ENCODE measurements around the gene RETSAT. TPM values are rescaled to one million over a fixed set of nuclear protein-coding genes. Genes with fewer than 3 reads are reported as not detected.
A peak's percentile ranks its signal among the peaks of the same experiment; 100 is the strongest.

Gene RETSAT
- total and polyA plus RNA-seq, 2 of the 13 experiments (the other 11 are each of a cell fraction or from before 2014, with no cell fraction given), result 46.7 to 61.0 TPM

- Histone ChIP-seq H4K20me1 (ENCODE audit: insufficient read depth, low read length) (peaks cover 23% of the 10 kb centered on the region), H3K79me2 (ENCODE audit: insufficient read depth, low read length) (peaks cover 53% of the 10 kb centered on the region), H3K27ac (ENCODE audit: extremely low read length, insufficient read depth, low read length) (peak within 1 kb of the TSS; percentile 95), H3K9me3 (ENCODE audit: low read length) (no peaks in the 10 kb centered on the region), H3K4me2 (ENCODE audit: low read depth, low read length) (peak within 1 kb of the TSS; percentile 98), H3K27me3 (ENCODE audit: control insufficient read depth in 1 of 2, insufficient read depth in 2 of 2, low read length in 2 of 2) (no peaks in the 10 kb centered on the region; a peak in 1 of 5 replicates), H3K4me3 (replicated peaks in 1 of 3; ENCODE audit: insufficient read depth in 1 of 3, low read depth in 2 of 3, low read length in 3 of 3) (peak within 1 kb of the TSS; percentile 80 to 90 (median 89)), H2AFZ (ENCODE audit: low read length) (peak within 1 kb of the TSS; percentile 75), H3K36me3 (replicated peaks in 1 of 2; ENCODE audit: control insufficient read depth in 1 of 2, insufficient read depth in 2 of 2, low read length in 2 of 2) (peaks cover 3 to 14% of the 10 kb centered on the region in 2 experiments), H3K9ac (ENCODE audit: insufficient read depth, low read depth, low read length) (peak within 1 kb of the TSS; percentile 96), H3K4me1 (ENCODE audit: insufficient read depth, low read length) (peaks cover 42% of the 10 kb centered on the region)
- intact Hi-C loops (cut with micrococcal nuclease; ENCODE audit: unreplicated experiment), result loop anchor here (5.0 kb wide), 2 partner anchors 144 to 224 kb away; no protein-coding TSS in a partner anchor
- under 1% methylated on average over 45 of the region's 57 CpGs for WGBS (ENCODE audit: low lambda C conversion rate)
- in situ Hi-C loops (cut with HindIII; ENCODE audit: extremely low pct_ligation_motif_present, low pct_unique_long_range_greater_than_20kb), result no loop called here
- TSS peak; percentile 90 for BruUV-seq (replicated peaks)
- CTCF ChIA-PET (ENCODE audit: low intra/inter-chr PET ratio, low total read pairs), result no interaction called here
- peak; percentile 44 for FAIRE-seq
- DNase-seq (ENCODE audit: low spot score), result peak; percentile 89
- peak; percentile 84 for ATAC-seq
- POLR2A ChIA-PET, result interaction anchor here (0.7 to 6.2 kb wide), 28 partner anchors 9 to 284 kb away, joined by 3 to 142 read pairs (median 6); partner anchors contain the start of genes C2orf68, ELMOD3, GGCX and MAT2A
- TF ChIP-seq TOE1 (CRISPR knock-in tag; IDR thresholded peaks at IDR 0.05) (no peak; the same call in 1 of the 2 replicates), SNAPC5 (CRISPR knock-in tag; IDR thresholded peaks at IDR 0.05; ENCODE audit: borderline replicate concordance) (0 out of 2 replicates have a peak, but pooled peaks have one; percentile 67), ZNF331 (CRISPR knock-in tag; IDR thresholded peaks at IDR 0.05) (peak; percentile 94), JUND (CRISPR knock-in tag; IDR thresholded peaks at IDR 0.05) (peak; percentile 32; the same call in 1 of the 2 replicates), KDM5B (CRISPR knock-in tag; IDR thresholded peaks at IDR 0.05; ENCODE audit: borderline replicate concordance) (peak; percentile 98), ZNF3 (CRISPR knock-in tag; IDR thresholded peaks at IDR 0.05) (0 out of 2 replicates have a peak, but pooled peaks have one; percentile 52), TFE3 (CRISPR knock-in tag; IDR thresholded peaks at IDR 0.05) (peak; percentile 87), ELF1 (CRISPR knock-in tag; IDR thresholded peaks at IDR 0.05) (peak; percentile 96), ZNF143 (CRISPR knock-in tag; IDR thresholded peaks at IDR 0.05) (no peak), NFE2 (CRISPR knock-in tag; IDR thresholded peaks at IDR 0.05) (no peak), KLF13 (CRISPR knock-in tag; IDR thresholded peaks at IDR 0.05) (peak; percentile 89; the same call in 1 of the 2 replicates), TEAD3 (CRISPR knock-in tag; optimal IDR thresholded peaks at IDR 0.05; ENCODE audit: borderline replicate concordance) (no peak), SOX13 (IDR thresholded peaks at IDR 0.05) (no peak; the same call in none of the 2 replicates), SOX13 (CRISPR knock-in tag; conservative IDR thresholded peaks at IDR 0.05 in 1 of 2, IDR thresholded peaks at IDR 0.05 in 1 of 2) (peak in 1 of 2 experiments; percentile 60; a peak in 2 of 4 replicates), HDAC1 (CRISPR knock-in tag; IDR thresholded peaks at IDR 0.05) (peak; percentile 84), ZNF17 (CRISPR knock-in tag; IDR thresholded peaks at IDR 0.05) (peak; percentile 69; the same call in 1 of the 2 replicates), RCOR2 (CRISPR knock-in tag; IDR thresholded peaks at IDR 0.05) (0 out of 2 replicates have a peak, but pooled peaks have one; percentile 44), NFATC3 (CRISPR knock-in tag; IDR thresholded peaks at IDR 0.05) (no peak)
- TF ChIP-seq, protein P1, sequence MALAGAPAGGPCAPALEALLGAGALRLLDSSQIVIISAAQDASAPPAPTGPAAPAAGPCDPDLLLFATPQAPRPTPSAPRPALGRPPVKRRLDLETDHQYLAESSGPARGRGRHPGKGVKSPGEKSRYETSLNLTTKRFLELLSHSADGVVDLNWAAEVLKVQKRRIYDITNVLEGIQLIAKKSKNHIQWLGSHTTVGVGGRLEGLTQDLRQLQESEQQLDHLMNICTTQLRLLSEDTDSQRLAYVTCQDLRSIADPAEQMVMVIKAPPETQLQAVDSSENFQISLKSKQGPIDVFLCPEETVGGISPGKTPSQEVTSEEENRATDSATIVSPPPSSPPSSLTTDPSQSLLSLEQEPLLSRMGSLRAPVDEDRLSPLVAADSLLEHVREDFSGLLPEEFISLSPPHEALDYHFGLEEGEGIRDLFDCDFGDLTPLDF (CRISPR knock-in tag; IDR thresholded peaks at IDR 0.05), result peak; percentile 98
- TF ChIP-seq, protein P2, sequence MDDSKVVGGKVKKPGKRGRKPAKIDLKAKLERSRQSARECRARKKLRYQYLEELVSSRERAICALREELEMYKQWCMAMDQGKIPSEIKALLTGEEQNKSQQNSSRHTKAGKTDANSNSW (CRISPR knock-in tag; IDR thresholded peaks at IDR 0.05; ENCODE audit: borderline replicate concordance), result peak; percentile 97
- TF ChIP-seq, protein P3, sequence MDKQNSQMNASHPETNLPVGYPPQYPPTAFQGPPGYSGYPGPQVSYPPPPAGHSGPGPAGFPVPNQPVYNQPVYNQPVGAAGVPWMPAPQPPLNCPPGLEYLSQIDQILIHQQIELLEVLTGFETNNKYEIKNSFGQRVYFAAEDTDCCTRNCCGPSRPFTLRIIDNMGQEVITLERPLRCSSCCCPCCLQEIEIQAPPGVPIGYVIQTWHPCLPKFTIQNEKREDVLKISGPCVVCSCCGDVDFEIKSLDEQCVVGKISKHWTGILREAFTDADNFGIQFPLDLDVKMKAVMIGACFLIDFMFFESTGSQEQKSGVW (CRISPR knock-in tag; IDR thresholded peaks at IDR 0.05; ENCODE audit: borderline replicate concordance), result no peak
These were observed 26.3 kb downstream of the RETSAT start, which contains the start of gene TGOLN2 for GRCh38 chr2:85327822-85328617. TGOLN2 (minus strand) TSS chr2:85327989; CDS start chr2:85327962, 27 bp downstream.

Measured in HepG2 (cell line).